HCT116 (cell line): ENCODE measurements around the gene TMEM238L. TPM values are rescaled to one million over a fixed set of nuclear protein-coding genes. Genes with fewer than 3 reads are reported as not detected.

Experiments
- ATAC-seq: fragments of 200-7000 bp; cut with Tn5 transposase; 2 replicates; pipeline ENCODE4 v1.9.1; 2020; ENCODE audit warnings: mild to moderate bottlenecking, moderate library complexity
- BruUV-seq: library from RNA; stranded (reverse); fragments of 400-500 nt; replicated peaks from 2 replicates; lab custom pipeline; 2021; lab: Mats Ljungman, UMichigan
- CTCF ChIA-PET: fragments of 300-600 bp; sonication (Branson Sonifier 250); formaldehyde crosslinking; loops from one replicate; lab custom pipeline; 2021; ENCODE audit warnings: antibody characterized with exemption; lab: Charles Lee
- POLR2A ChIA-PET: fragments of 300-600, 350-600 bp; sonication (Branson Sonifier 250); formaldehyde crosslinking; loops from one replicate; lab custom pipeline; 2021; ENCODE audit warnings: antibody characterized with exemption; lab: Charles Lee
- RAD21 ChIA-PET, 2 experiments: fragments of 300-600 bp; sonication (Branson Sonifier 250); formaldehyde crosslinking; loops; one replicate each; lab custom pipeline; 2023; ENCODE audit warnings: low total read pairs in 2 of 2; ENCODE audit not compliant: uncharacterized antibody in 2 of 2, unreplicated experiment in 2 of 2, low non-redundant PET in 1 of 2; lab: Charles Lee
- DNase-seq: peaks from one replicate; pipeline ENCODE4 v3.0.0-alpha.2; 2010; ENCODE audit warnings: low read depth, low spot score
- H2AFZ ChIP-seq: fragments of 200-600 bp; shearing (Covaris generic), sonication (generic); 2 replicates; pipeline ENCODE4 v1.6.1; 2017; ENCODE audit warnings: low read depth, mixed run types, mixed read lengths, antibody characterized with exemption, low read length; ENCODE audit not compliant: poor library complexity, severe bottlenecking
- H3K27ac ChIP-seq: 2 replicates; pipeline ENCODE4 v1.5.1; 2012; ENCODE audit warnings: low read depth, low read length
- H3K27me3 ChIP-seq: fragments of 200-600 bp; sonication (generic); 2 replicates; pipeline ENCODE4 v1.6.1; 2016; ENCODE audit warnings: mixed run types, low read length, mixed read lengths; ENCODE audit not compliant: insufficient read depth
- H3K36me3 ChIP-seq, 2 experiments: fragments of 200-500 bp in 1 of 2; fragments of 200-600 bp in 1 of 2; sonication (Bioruptor generic) in 1 of 2; sonication (generic) in 1 of 2; 2 replicates each; pipeline versions ENCODE4 v1.5.1 to v1.6.1; 2014 to 2016; ENCODE audit warnings: low read length in 2 of 2, inconsistent platforms in 1 of 2, mixed read lengths in 1 of 2, mixed run types in 1 of 2; ENCODE audit not compliant: insufficient read depth in 2 of 2, control insufficient read depth in 1 of 2
- H3K4me1 ChIP-seq, 2 experiments: fragments of 200-600 bp in 1 of 2; sonication (generic) in 1 of 2; 2 replicates each; pipeline versions ENCODE4 v1.5.1 to v1.6.1; 2012 to 2017; ENCODE audit warnings: low read length in 2 of 2, inconsistent platforms in 1 of 2, mild to moderate bottlenecking in 1 of 2, mixed read lengths in 1 of 2, mixed run types in 1 of 2, moderate library complexity in 1 of 2; ENCODE audit not compliant: insufficient read depth in 2 of 2, control insufficient read depth in 1 of 2
- H3K4me2 ChIP-seq: fragments of 200-600 bp; sonication (generic); 2 replicates; pipeline ENCODE4 v1.6.1; 2017; ENCODE audit warnings: mixed run types, low read length, mixed read lengths
- H3K4me3 ChIP-seq, 2 experiments: fragments of 200-600 bp in 1 of 2; sonication (generic) in 1 of 2; replicated peaks in 1 of 2; 2 replicates each; pipeline ENCODE4 v1.5.1; 2011 to 2016; ENCODE audit warnings: low read length in 2 of 2, control low read depth in 1 of 2, low read depth in 1 of 2, mild to moderate bottlenecking in 1 of 2, mixed read lengths in 1 of 2, mixed run types in 1 of 2
- H3K79me2 ChIP-seq: fragments of 200-600 bp; sonication (generic); 2 replicates; pipeline ENCODE4 v1.6.1; 2017; ENCODE audit warnings: mild to moderate bottlenecking, mixed run types, low read length, moderate library complexity, mixed read lengths; ENCODE audit not compliant: insufficient read depth
- H3K9ac ChIP-seq: fragments of 200-600 bp; sonication (generic); 2 replicates; pipeline ENCODE4 v1.6.1; 2016; ENCODE audit warnings: low read length, mixed read lengths
- H3K9me2 ChIP-seq: fragments of 200-600 bp; sonication (generic), shearing (Covaris generic); 2 replicates; pipeline ENCODE4 v1.6.1; 2017; ENCODE audit warnings: mixed run types, mild to moderate bottlenecking, moderate library complexity; ENCODE audit not compliant: insufficient read depth
- H3K9me3 ChIP-seq, 2 experiments: fragments of 200-500 bp in 1 of 2; fragments of 200-600 bp in 1 of 2; sonication (Bioruptor generic) in 1 of 2; sonication (generic) in 1 of 2; 2 replicates each; pipeline ENCODE4 v1.6.1; 2014 to 2017; ENCODE audit warnings: low read length in 2 of 2, mixed read lengths in 2 of 2, inconsistent platforms in 1 of 2, low read depth in 1 of 2, mild to moderate bottlenecking in 1 of 2, mixed run types in 1 of 2, moderate library complexity in 1 of 2; ENCODE audit not compliant: control insufficient read depth in 1 of 2, insufficient read depth in 1 of 2
- H4K20me1 ChIP-seq: fragments of 200-600 bp; sonication (generic), shearing (Covaris generic); 2 replicates; pipeline ENCODE4 v1.6.1; 2017; ENCODE audit warnings: mixed run types, mild to moderate bottlenecking, moderate library complexity; ENCODE audit not compliant: insufficient read depth
- CBX3 ChIP-seq: IDR thresholded peaks from 2 replicates; pipeline ENCODE4 v1.6.1; 2012; ENCODE audit warnings: low read depth
- CEBPB ChIP-seq: IDR thresholded peaks from 2 replicates; pipeline ENCODE4 v1.6.1; 2012; ENCODE audit warnings: low read depth
- EGR1 ChIP-seq: IDR thresholded peaks from 2 replicates; pipeline ENCODE4 v1.6.1; 2012; ENCODE audit warnings: low read depth
- ELF1 ChIP-seq: IDR thresholded peaks from 2 replicates; pipeline ENCODE4 v1.6.1; 2012; ENCODE audit warnings: low read depth, borderline replicate concordance
- EZH2 ChIP-seq: fragments of 200-600 bp; sonication (generic); IDR thresholded peaks from 2 replicates; pipeline ENCODE4 v1.6.1; 2017; ENCODE audit warnings: antibody characterized with exemption, mixed run types
- EZH2phosphoT487 ChIP-seq: fragments of 200-600 bp; IDR thresholded peaks from 2 replicates; pipeline ENCODE4 v1.6.1; 2018; ENCODE audit warnings: antibody characterized with exemption, borderline replicate concordance
- FOSL1 ChIP-seq: IDR thresholded peaks from 2 replicates; pipeline ENCODE4 v1.6.1; 2012; ENCODE audit warnings: low read depth
- JUND ChIP-seq: IDR thresholded peaks from 2 replicates; pipeline ENCODE4 v1.6.1; 2012
- POLR2A ChIP-seq: IDR thresholded peaks from 2 replicates; pipeline ENCODE4 v1.7.0; 2011; ENCODE audit warnings: borderline replicate concordance; ENCODE audit not compliant: insufficient read depth, insufficient read length; ENCODE audit errors: extremely low read depth
- POLR2AphosphoS5 ChIP-seq: IDR thresholded peaks from 2 replicates; pipeline ENCODE4 v1.6.1; 2011; ENCODE audit warnings: mild to moderate bottlenecking, low read depth, low read length, moderate library complexity
- SIN3A ChIP-seq: IDR thresholded peaks from 2 replicates; pipeline ENCODE4 v1.6.1; 2012; ENCODE audit warnings: low read depth
- SP1 ChIP-seq: IDR thresholded peaks from 2 replicates; pipeline ENCODE4 v1.6.1; 2012; ENCODE audit warnings: low read depth
- SRF ChIP-seq: IDR thresholded peaks from 2 replicates; pipeline ENCODE4 v1.6.1; 2012; ENCODE audit warnings: low read depth
- ZFX ChIP-seq: fragments of 450-650 bp; IDR thresholded peaks from 2 replicates; pipeline ENCODE4 v1.6.1; 2017
- ZNF274 ChIP-seq: fragments of 200-500 bp; sonication (Bioruptor generic); IDR thresholded peaks from 2 replicates; pipeline ENCODE4 v1.6.1; 2014; ENCODE audit warnings: mild to moderate bottlenecking, low read depth, low read length, inconsistent platforms
- intact Hi-C: fragments of 100-400 bp; cut with micrococcal nuclease; formaldehyde crosslinking; loops from 2 replicates; pipeline ENCODE4 v1.10.0; 2022
- total RNA-seq: library from RNA; stranded (reverse); gene quantifications from one replicate; pipeline ENCODE4 v1.2.1, GENCODE V29; 2021; ENCODE audit not compliant: unreplicated experiment
- TF ChIP-seq, protein P1 (sequence below): IDR thresholded peaks from 2 replicates; pipeline ENCODE4 v1.6.1; 2012; ENCODE audit warnings: low read depth

Gene TMEM238L
- total RNA-seq, 1 experiment from 2014 or later = not detected

DNA sequence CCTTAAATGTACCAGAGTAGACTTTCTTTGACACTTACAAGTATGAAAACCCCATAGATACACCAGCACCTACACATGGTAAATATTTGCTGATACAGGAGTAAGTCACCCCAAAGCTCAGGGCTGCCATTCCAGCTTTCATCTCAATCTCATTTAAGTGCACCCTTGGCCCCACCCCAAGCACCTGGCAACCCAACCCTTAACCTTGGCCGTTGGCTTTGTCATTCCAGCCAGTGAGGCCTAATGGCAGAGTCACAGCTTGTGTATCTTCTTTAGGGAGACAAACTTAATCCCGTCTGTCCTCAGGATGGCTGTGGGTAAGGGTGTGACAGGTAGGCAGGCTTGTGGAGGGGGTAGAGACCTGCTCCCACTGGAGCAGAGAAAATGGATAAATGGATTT, 42.6 kb downstream of the TMEM238L start:
- CTCF ChIA-PET = no interaction called here
- no peak for ATAC-seq
- POLR2A ChIA-PET = no interaction called here

More for the DNA sequence above, 42.6 kb downstream of the TMEM238L start:
- H3K4me1 ChIP-seq = no peaks in the 10 kb centered on the region
- H3K79me2 ChIP-seq = no peaks in the 10 kb centered on the region
- H4K20me1 ChIP-seq = no peaks in the 10 kb centered on the region
- no peaks in the 10 kb centered on the region for H3K36me3 ChIP-seq
- no TSS peak for BruUV-seq
- H3K9me2 ChIP-seq = no peaks in the 10 kb centered on the region
- H3K27ac ChIP-seq = no peak overlapping the region
- intact Hi-C loops = no loop called here
- no peak overlapping the region for H2AFZ ChIP-seq
- RAD21 ChIA-PET = no interaction called here
- H3K9ac ChIP-seq = no peak overlapping the region
- H3K4me2 ChIP-seq = no peak overlapping the region
- no peaks in the 10 kb centered on the region for H3K9me3 ChIP-seq
- TF ChIP-seq CBX3 = no peak
- TF ChIP-seq ELF1 = no peak
- no peak for TF ChIP-seq ZFX
- TF ChIP-seq JUND = no peak
- no peak for TF ChIP-seq ZNF274
- TF ChIP-seq SIN3A = no peak
- no peak for TF ChIP-seq CEBPB
- TF ChIP-seq, protein P1, sequence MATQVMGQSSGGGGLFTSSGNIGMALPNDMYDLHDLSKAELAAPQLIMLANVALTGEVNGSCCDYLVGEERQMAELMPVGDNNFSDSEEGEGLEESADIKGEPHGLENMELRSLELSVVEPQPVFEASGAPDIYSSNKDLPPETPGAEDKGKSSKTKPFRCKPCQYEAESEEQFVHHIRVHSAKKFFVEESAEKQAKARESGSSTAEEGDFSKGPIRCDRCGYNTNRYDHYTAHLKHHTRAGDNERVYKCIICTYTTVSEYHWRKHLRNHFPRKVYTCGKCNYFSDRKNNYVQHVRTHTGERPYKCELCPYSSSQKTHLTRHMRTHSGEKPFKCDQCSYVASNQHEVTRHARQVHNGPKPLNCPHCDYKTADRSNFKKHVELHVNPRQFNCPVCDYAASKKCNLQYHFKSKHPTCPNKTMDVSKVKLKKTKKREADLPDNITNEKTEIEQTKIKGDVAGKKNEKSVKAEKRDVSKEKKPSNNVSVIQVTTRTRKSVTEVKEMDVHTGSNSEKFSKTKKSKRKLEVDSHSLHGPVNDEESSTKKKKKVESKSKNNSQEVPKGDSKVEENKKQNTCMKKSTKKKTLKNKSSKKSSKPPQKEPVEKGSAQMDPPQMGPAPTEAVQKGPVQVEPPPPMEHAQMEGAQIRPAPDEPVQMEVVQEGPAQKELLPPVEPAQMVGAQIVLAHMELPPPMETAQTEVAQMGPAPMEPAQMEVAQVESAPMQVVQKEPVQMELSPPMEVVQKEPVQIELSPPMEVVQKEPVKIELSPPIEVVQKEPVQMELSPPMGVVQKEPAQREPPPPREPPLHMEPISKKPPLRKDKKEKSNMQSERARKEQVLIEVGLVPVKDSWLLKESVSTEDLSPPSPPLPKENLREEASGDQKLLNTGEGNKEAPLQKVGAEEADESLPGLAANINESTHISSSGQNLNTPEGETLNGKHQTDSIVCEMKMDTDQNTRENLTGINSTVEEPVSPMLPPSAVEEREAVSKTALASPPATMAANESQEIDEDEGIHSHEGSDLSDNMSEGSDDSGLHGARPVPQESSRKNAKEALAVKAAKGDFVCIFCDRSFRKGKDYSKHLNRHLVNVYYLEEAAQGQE = no peak
- TF ChIP-seq POLR2AphosphoS5 = no peak
- TF ChIP-seq SRF = no peak
- TF ChIP-seq EZH2phosphoT487 = no peak
- no peak for TF ChIP-seq POLR2A
- TF ChIP-seq EZH2 = no peak
- no peak for TF ChIP-seq EGR1
- TF ChIP-seq FOSL1 = no peak
- TF ChIP-seq SP1 = no peak
- TF ChIP-seq, all 23 proteins: peak for 0
- no peak for DNase-seq
- Histone ChIP-seq H3K27me3 (no peaks in the 10 kb centered on the region), H3K4me3 (no peak overlapping the region)
